HG02852 (cell line): ENCODE data around the gene NAA40.

ENCODE experiments used
- ATAC-seq: cut with Tn5 transposase; IDR thresholded peaks from one replicate; pipeline ENCODE4 v1.9.1; 2021; ENCODE audit warnings: mild to moderate bottlenecking, moderate library complexity; ENCODE audit not compliant: unreplicated experiment

The NAA40 gene

GRCh38 chr11:63938479-63939396 lies at the start of gene NAA40:
Gene NAA40, plus strand, starts transcription at chr11:63939002. Its CDS starts 95 bp downstream, at chr11:63939097.
- peak; percentile 85 for ATAC-seq

GRCh38 chr11:63889344-63889743 lies 49.5 kb upstream of the NAA40 start:
- ATAC-seq = no peak

GRCh38 chr11:63890368-63890767 lies 48.4 kb upstream of the NAA40 start:
- no peak for ATAC-seq

- ATAC-seq = no peak
Measured at GRCh38 chr11:63892228-63892627, 46.6 kb upstream of the NAA40 start.

- no peak for ATAC-seq
Measured at GRCh38 chr11:63893355-63893754, 45.4 kb upstream of the NAA40 start.

GRCh38 chr11:63896071-63896470 lies 42.7 kb upstream of the NAA40 start:
- no peak for ATAC-seq

- ATAC-seq = no peak
Measured at GRCh38 chr11:63897459-63898146, 41.2 kb upstream of the NAA40 start.

GRCh38 chr11:63901660-63902059 lies 37.1 kb upstream of the NAA40 start:
- no peak for ATAC-seq

- no peak for ATAC-seq
Measured at GRCh38 chr11:63903884-63904283, 34.9 kb upstream of the NAA40 start.

- no peak for ATAC-seq
Measured at GRCh38 chr11:63904743-63905142, 34.1 kb upstream of the NAA40 start.

GRCh38 chr11:63905179-63905578 lies 33.6 kb upstream of the NAA40 start:
- ATAC-seq = no peak

GRCh38 chr11:63906087-63906486 lies 32.7 kb upstream of the NAA40 start:
- ATAC-seq = no peak

GRCh38 chr11:63906585-63906984 lies 32.2 kb upstream of the NAA40 start:
- ATAC-seq = no peak

GRCh38 chr11:63907063-63907462 lies 31.7 kb upstream of the NAA40 start:
- no peak for ATAC-seq

GRCh38 chr11:63907808-63908530 lies 30.8 kb upstream of the NAA40 start:
- ATAC-seq = no peak

- ATAC-seq = no peak
Measured at GRCh38 chr11:63908631-63909401, 30.0 kb upstream of the NAA40 start.

- ATAC-seq = no peak
Measured at GRCh38 chr11:63909591-63910506, 29.0 kb upstream of the NAA40 start.

- ATAC-seq = no peak
Measured at GRCh38 chr11:63910675-63911074, 28.1 kb upstream of the NAA40 start.

GRCh38 chr11:63911440-63911839 lies 27.4 kb upstream of the NAA40 start:
- no peak for ATAC-seq

- no peak for ATAC-seq
Measured at GRCh38 chr11:63911876-63912275, 26.9 kb upstream of the NAA40 start.
